ENCODE measurements around the gene TSEN15.

- no peak for TF ChIP-seq CTCF (IDR thresholded peaks at IDR 0.05 in 2 of 3, conservative IDR thresholded peaks at IDR 0.05 in 1 of 3; ENCODE audit: borderline replicate concordance in 1 of 3, insufficient read depth in 1 of 3, low read depth in 2 of 3, low read length in 2 of 3)
- no peak for TF ChIP-seq REST (IDR thresholded peaks at IDR 0.05; ENCODE audit: low read depth)
- TF ChIP-seq POLR2AphosphoS5 (IDR thresholded peaks at IDR 0.05; ENCODE audit: low read depth, low read length), result no peak
- no peak for TF ChIP-seq POLR2A (IDR thresholded peaks at IDR 0.05; ENCODE audit: borderline replicate concordance, extremely low read depth, insufficient read depth, insufficient read length)
- no peak for TF ChIP-seq TCF7L2 (IDR thresholded peaks at IDR 0.05; ENCODE audit: borderline replicate concordance, extremely low read depth, insufficient read depth, insufficient read length)
- TF ChIP-seq YY1 (IDR thresholded peaks at IDR 0.05; ENCODE audit: extremely low read depth, insufficient replicate concordance, low read depth, low read length), result no peak
Measured at GRCh38 chr1:184069675-184070074, 18.1 kb downstream of the TSEN15 start.
